GM12801 (cell line): ENCODE data around the gene EN2.

Source experiments
- CTCF ChIP-seq: IDR thresholded peaks from one replicate; pipeline ENCODE4 v1.5.1; 2011; ENCODE audit warnings: control low read depth; ENCODE audit not compliant: insufficient read length; ENCODE audit errors: extremely low read depth

EN2 gene

GRCh38 chr7:155495440-155496248, 37.7 kb downstream of the EN2 start:
- no peak for TF ChIP-seq CTCF

- no peak for TF ChIP-seq CTCF
These were observed 38.5 kb downstream of the EN2 start for GRCh38 chr7:155496267-155497005.

GRCh38 chr7:155497149-155497901, 39.4 kb downstream of the EN2 start:
- no peak for TF ChIP-seq CTCF

GRCh38 chr7:155505422-155505793, 47.5 kb downstream of the EN2 start:
- TF ChIP-seq CTCF, result no peak

- TF ChIP-seq CTCF, result no peak
These were observed 49.0 kb downstream of the EN2 start for GRCh38 chr7:155506854-155507337.

GRCh38 chr7:155507576-155507975, 49.6 kb downstream of the EN2 start:
- TF ChIP-seq CTCF, result no peak
